NCI-H226 (cell line): ENCODE measurements around the gene FAM50B.
A peak's percentile ranks its signal among the peaks of the same experiment; 100 is the strongest.

Source experiments
- DNase-seq: peaks from one replicate; pipeline ENCODE4 v3.0.0-alpha.2; 2015

Gene FAM50B

GRCh38 chr6:3875486-3875885 lies 26.3 kb downstream of the FAM50B start:
- DNase-seq, result no peak

- no peak for DNase-seq
These were observed 26.9 kb downstream of the FAM50B start for GRCh38 chr6:3876101-3876500.

GRCh38 chr6:3876866-3877265 lies 27.7 kb downstream of the FAM50B start:
- no peak for DNase-seq

- no peak for DNase-seq
These were observed 29.0 kb downstream of the FAM50B start for GRCh38 chr6:3878048-3878666.

- no peak for DNase-seq
These were observed 30.2 kb downstream of the FAM50B start for GRCh38 chr6:3879194-3879952.

- no peak for DNase-seq
These were observed 32.7 kb downstream of the FAM50B start for GRCh38 chr6:3881711-3882421.

- no peak for DNase-seq
These were observed 33.3 kb downstream of the FAM50B start for GRCh38 chr6:3882431-3882830.

GRCh38 chr6:3882866-3883265 lies 33.7 kb downstream of the FAM50B start:
- DNase-seq, result no peak

GRCh38 chr6:3884007-3884745 lies 35.0 kb downstream of the FAM50B start:
- DNase-seq, result peak; percentile 54

GRCh38 chr6:3885262-3886036 lies 36.3 kb downstream of the FAM50B start:
- DNase-seq, result no peak

- DNase-seq, result no peak
These were observed 38.1 kb downstream of the FAM50B start for GRCh38 chr6:3887150-3887700.

GRCh38 chr6:3888153-3888957 lies 39.2 kb downstream of the FAM50B start:
- no peak for DNase-seq

GRCh38 chr6:3890047-3890446 lies 40.9 kb downstream of the FAM50B start:
- no peak for DNase-seq

GRCh38 chr6:3891883-3892282 lies 42.7 kb downstream of the FAM50B start:
- no peak for DNase-seq

GRCh38 chr6:3892603-3893002 lies 43.4 kb downstream of the FAM50B start:
- DNase-seq, result no peak

GRCh38 chr6:3893487-3893886 lies 44.3 kb downstream of the FAM50B start:
- no peak for DNase-seq

GRCh38 chr6:3893917-3894316 lies 44.7 kb downstream of the FAM50B start:
- no peak for DNase-seq

- no peak for DNase-seq
These were observed 45.6 kb downstream of the FAM50B start for GRCh38 chr6:3894590-3895311.

- no peak for DNase-seq
These were observed 46.1 kb downstream of the FAM50B start for GRCh38 chr6:3895312-3895653.

- DNase-seq, result no peak
These were observed 46.6 kb downstream of the FAM50B start for GRCh38 chr6:3895805-3896204.
